Right atrium auricular region (tissue), 2 donors: Measurements from ENCODE around the gene HOXA7. TPM values are rescaled to one million over a fixed set of nuclear protein-coding genes. Genes with fewer than 3 reads are reported as not detected.

Experiments used
- DNase-seq: peaks from one replicate; pipeline ENCODE4 v3.0.0-alpha.2; 2019; ENCODE audit warnings: low spot score
- H3K27ac ChIP-seq, 2 donors: fragments of 200-600 bp; sonication (generic); 1 replicate in 1 of 2; 2 replicates in 1 of 2; pipeline ENCODE4 v1.5.1; 2016 to 2019
- H3K27me3 ChIP-seq, 2 donors: fragments of 200-600 bp; sonication (generic); one replicate each; pipeline versions ENCODE4 v1.5.1 to v1.6.0; 2017 to 2019
- H3K36me3 ChIP-seq: fragments of 200-600 bp; sonication (generic); one replicate; pipeline ENCODE4 v1.5.1; 2016
- H3K4me1 ChIP-seq, 2 donors: fragments of 200-600 bp; sonication (generic); one replicate each; pipeline versions ENCODE4 v1.5.1 to v1.6.0; 2017 to 2019
- H3K4me3 ChIP-seq, 2 donors: fragments of 200-600 bp; sonication (generic); 1 replicate in 1 of 2; 2 replicates in 1 of 2; pipeline ENCODE4 v1.5.1; 2017 to 2019; ENCODE audit warnings: mild to moderate bottlenecking in 1 of 2, moderate library complexity in 1 of 2
- H3K9me3 ChIP-seq, 2 donors: fragments of 200-600 bp; sonication (generic); one replicate each; pipeline ENCODE4 v1.5.1; 2019
- total RNA-seq, 2 donors: library from RNA; depleted of rRNA; stranded (reverse); fragments of >200 nt; gene quantifications; one replicate each; pipeline ENCODE4 v1.1.0, GENCODE V29; 2016
- TF ChIP-seq, protein P1 (sequence below), 2 donors: fragments of 200-600 bp; sonication (generic); IDR thresholded peaks; one replicate each; pipeline ENCODE4 v1.5.1; 2019; ENCODE audit warnings: antibody characterized with exemption in 2 of 2

Gene HOXA7
- total RNA-seq, 2 donors from 2014 or later: not detected

DNA sequence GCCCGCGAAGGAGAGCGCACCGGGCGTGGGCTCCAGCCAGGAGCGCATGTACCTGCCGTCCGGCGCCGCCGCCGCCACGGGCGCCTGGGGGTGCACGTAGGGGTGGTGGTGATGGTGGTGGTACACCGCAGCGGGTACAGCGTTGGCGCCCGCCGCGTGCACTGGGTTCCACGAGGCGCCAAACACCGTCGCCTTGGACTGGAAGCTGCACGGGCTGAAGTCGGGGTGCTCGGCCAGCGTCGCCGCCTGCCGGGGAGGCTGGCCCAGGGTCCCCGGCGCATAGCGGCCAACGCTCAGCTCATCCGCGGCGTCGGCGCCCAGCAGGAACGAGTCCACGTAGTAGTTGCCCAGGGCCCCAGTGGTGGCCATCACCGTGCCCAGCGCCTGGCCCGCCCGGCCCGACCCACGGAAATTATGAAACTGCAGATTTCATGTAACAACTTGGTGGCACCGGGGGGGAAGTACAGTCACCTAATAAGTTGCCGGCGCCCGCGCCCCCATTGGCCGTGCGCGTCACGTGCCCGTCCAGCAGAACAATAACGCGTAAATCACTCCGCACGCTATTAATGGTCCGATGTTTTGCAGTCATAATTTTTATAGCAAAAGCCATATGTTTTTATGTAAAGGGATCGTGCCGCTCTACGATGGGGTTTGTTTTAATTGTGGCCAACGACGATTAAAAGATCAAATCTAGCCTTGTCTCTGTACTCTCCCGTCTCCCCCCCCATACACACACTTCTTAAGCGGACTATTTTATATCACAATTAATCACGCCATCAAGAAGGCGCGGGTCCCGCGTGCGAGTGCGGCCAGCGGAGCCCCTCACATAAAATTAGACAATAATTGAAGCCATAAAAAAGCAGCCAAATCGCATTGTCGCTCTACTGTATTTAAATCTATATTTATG lies 8.9 kb upstream of the HOXA7 start, which contains the start of gene HOXA9:
TSS of gene HOXA9 (minus strand) at position 449 of the 907 bp plus-strand sequence. CDS start at position 369, 80 bp downstream.
- DNase-seq: no peak
- no peaks in the 10 kb centered on the region for H3K36me3 ChIP-seq
- H3K4me1 ChIP-seq: peaks cover 0 to 56% of the 10 kb centered on the region in 2 donors
- H3K27ac ChIP-seq: no peak within 1 kb of the TSS
- H3K27me3 ChIP-seq: peaks cover 65 to 90% of the 10 kb centered on the region in 2 donors
- TF ChIP-seq, protein P1, sequence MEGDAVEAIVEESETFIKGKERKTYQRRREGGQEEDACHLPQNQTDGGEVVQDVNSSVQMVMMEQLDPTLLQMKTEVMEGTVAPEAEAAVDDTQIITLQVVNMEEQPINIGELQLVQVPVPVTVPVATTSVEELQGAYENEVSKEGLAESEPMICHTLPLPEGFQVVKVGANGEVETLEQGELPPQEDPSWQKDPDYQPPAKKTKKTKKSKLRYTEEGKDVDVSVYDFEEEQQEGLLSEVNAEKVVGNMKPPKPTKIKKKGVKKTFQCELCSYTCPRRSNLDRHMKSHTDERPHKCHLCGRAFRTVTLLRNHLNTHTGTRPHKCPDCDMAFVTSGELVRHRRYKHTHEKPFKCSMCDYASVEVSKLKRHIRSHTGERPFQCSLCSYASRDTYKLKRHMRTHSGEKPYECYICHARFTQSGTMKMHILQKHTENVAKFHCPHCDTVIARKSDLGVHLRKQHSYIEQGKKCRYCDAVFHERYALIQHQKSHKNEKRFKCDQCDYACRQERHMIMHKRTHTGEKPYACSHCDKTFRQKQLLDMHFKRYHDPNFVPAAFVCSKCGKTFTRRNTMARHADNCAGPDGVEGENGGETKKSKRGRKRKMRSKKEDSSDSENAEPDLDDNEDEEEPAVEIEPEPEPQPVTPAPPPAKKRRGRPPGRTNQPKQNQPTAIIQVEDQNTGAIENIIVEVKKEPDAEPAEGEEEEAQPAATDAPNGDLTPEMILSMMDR (IDR thresholded peaks at IDR 0.05): no peak
- no peaks in the 10 kb centered on the region for H3K9me3 ChIP-seq
- peak within 1 kb of the TSS in 1 of 2 donors; percentile 26 for H3K4me3 ChIP-seq

DNA sequence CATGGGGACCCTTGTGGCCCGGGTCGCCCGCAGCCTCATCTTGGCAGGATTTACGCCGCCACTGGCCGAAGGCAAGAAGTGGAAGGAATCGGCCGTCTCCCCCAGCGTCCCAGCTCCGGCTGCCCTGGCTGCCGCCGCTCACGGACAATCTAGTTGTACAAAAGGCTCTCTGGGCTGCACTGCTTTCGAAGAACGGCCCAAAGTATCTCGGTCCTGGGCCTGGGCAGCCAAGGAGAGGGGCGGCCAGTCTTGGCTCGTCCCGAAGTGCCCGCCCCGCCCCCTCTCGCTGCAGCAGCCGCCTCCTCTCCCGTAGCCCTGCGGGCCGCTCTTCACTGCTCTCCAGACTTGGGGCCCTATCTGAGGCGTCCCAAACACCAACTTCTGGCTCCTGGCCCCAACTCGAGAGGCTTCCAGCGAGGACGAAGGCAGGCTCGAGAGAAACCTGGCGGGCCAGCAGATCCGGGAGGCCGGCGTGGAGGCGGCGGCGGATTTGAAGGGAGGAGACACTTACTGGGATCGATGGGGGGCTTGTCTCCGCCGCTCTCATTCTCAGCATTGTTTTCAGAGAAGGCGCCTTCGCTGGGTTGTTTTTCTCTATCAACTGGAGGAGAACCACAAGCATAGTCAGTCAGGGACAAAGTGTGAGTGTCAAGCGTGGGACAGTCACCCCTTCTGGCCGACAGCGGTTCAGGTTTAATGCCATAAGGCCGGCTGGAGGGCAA lies 8.1 kb upstream of the HOXA7 start:
- TF ChIP-seq, protein P1 (IDR thresholded peaks at IDR 0.05): no peak
- Histone ChIP-seq H3K9me3 (no peaks in the 10 kb centered on the region), H3K4me3 (peak overlapping the region in 1 of 2 donors; percentile 26), H3K27ac (no peak overlapping the region), H3K27me3 (peaks cover 62 to 88% of the 10 kb centered on the region in 2 donors), H3K4me1 (peaks cover 0 to 53% of the 10 kb centered on the region in 2 donors), H3K36me3 (no peaks in the 10 kb centered on the region)
- no peak for DNase-seq

DNA sequence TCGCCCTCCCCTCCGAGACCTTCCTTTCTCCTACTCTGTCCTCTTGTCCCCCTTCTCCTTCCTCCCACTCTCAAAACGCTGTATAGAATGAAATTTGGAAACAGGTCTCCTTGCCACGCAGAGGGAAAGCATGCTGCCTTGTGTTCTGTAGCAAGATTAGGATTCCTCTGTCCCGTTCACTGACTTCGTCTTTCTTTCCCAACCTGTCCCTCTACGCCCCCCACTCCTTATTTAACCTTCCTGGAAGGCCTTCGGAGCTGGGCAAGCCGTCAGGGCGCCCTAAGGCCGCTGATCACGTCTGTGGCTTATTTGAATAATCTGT lies 7.5 kb upstream of the HOXA7 start:
- no peak for DNase-seq
- Histone ChIP-seq H3K36me3 (no peaks in the 10 kb centered on the region), H3K4me1 (peaks cover 0 to 50% of the 10 kb centered on the region in 2 donors), H3K4me3 (peak overlapping the region in 1 of 2 donors; percentile 11), H3K9me3 (no peaks in the 10 kb centered on the region), H3K27ac (no peak overlapping the region), H3K27me3 (peaks cover 61 to 88% of the 10 kb centered on the region in 2 donors)
- TF ChIP-seq, protein P1 (IDR thresholded peaks at IDR 0.05): no peak

DNA sequence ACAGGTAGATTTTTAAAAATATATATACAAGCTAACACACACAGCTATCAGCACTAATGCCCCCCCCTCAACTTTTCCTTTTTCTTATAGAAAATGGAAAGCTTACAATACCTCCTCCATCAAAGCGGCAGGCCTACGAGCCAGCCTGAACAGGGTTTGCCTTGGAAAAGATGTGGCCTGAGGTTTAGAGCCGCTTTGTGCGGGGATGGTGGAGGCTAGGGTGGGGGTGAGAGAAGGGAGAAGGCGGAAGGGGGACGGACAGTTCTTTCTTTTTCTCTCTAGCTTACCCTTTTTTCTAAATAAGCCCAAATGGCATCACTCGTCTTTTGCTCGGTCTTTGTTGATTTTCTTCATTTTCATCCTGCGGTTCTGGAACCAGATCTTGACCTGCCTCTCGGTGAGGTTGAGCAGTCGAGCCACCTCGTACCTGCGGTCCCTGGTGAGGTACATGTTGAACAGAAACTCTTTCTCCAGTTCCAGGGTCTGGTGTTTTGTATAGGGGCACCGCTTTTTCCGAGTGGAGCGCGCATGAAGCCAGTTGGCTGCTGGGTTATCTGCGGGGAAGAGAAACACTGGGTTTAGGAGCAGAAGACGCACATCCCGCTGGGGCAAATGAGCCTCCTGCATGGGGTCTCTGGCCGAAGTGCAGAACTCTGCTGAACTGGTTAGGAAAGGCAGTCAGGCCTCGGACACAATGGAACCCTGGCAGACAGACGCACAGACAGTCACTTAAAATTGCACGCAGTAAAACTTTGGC lies 7.0 kb upstream of the HOXA7 start:
- TF ChIP-seq, protein P1 (IDR thresholded peaks at IDR 0.05): no peak
- H3K27me3 ChIP-seq: peaks cover 60 to 88% of the 10 kb centered on the region in 2 donors
- no peaks in the 10 kb centered on the region for H3K36me3 ChIP-seq
- no peak for DNase-seq
- H3K4me3 ChIP-seq: no peak overlapping the region
- H3K27ac ChIP-seq: no peak overlapping the region
- peaks cover 0 to 53% of the 10 kb centered on the region in 2 donors for H3K4me1 ChIP-seq
- H3K9me3 ChIP-seq: no peaks in the 10 kb centered on the region

DNA sequence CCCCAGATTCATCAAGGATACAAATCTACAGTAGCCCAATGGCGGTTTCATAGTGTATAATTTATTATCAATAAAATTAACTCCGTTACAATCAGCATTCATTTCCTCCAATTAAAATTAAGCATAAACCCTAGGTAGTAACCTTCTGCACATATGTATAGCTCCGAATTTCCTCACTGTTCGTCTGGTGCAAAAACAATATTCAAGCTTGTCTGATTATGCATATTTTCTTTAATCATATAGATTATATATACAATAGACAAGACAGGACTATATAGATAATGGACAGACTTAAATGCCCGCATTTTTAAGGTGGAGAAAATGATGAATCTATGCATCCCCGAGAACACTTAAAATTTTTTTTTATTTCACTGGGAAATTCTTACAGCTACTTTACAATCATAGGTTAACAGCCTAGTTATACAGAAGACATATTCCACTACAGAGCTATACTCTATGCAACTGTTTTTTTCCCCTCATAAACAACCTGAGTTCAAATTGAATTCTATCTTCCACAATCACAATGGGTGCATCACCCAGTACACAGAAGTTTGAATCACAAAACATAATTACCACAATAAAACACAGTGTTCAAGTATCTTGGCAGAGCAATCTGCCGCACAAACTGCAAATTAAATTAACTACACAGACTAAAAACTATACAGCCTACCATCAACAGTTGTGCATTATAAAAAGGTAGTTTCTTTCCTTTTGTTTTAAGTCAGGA lies 6.2 kb upstream of the HOXA7 start:
- H3K9me3 ChIP-seq: no peaks in the 10 kb centered on the region
- peaks cover 59 to 88% of the 10 kb centered on the region in 2 donors for H3K27me3 ChIP-seq
- H3K4me1 ChIP-seq: peaks cover 0 to 53% of the 10 kb centered on the region in 2 donors
- DNase-seq: no peak
- H3K27ac ChIP-seq: no peak overlapping the region
- TF ChIP-seq, protein P1 (IDR thresholded peaks at IDR 0.05): no peak
- H3K36me3 ChIP-seq: no peaks in the 10 kb centered on the region
- H3K4me3 ChIP-seq: no peak overlapping the region
